ENCODE data around the gene SLC9A6.
"Not testable (repeated sequence)": the region's sequence is repeated elsewhere in the genome, so short reads cannot be mapped to it uniquely, and the experiment has no call there.

SLC9A6 gene

DNA sequence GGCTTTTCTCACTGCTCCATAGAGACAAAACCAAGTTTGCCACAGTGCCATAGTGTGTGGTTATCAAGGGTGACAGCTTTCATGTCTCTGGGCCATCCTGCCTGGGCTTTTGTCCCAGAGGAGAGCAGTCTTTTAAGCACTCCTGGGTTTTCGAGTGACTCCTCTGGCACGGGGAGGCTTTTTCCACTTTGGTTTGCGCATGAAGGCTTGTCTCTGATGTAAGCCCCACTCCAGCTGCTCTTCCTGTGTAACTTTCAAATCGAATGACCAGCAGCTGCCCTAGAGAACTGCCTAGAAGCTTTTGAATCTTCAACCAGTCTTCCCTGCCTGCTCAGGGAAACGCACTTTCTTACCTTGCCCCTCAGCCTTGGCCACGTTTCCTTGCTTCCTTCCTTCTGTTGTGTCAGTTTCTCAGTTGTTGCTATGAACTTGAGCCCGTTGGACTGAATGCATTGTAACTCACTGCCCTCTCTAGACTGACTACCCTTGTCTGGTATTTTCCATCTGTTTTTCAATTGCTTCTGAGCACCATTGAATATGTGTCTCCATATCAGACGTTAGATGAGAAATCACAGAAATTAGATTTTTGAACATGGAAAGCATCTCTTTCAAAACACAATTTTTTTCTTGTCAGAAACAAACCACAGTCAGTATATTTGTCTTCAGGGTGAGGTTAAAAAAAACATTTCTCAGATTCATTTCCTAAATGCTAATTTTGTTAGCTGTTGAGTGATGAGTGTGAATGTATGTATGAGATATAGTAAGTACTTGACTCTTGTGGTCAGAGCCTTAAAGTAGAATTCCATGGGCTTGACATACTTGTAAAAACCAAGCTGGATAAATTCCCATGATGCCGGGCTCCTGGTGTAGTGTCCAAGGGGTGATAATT is 45.3 kb downstream of the SLC9A6 start:
- no peak for DNase-seq

DNA sequence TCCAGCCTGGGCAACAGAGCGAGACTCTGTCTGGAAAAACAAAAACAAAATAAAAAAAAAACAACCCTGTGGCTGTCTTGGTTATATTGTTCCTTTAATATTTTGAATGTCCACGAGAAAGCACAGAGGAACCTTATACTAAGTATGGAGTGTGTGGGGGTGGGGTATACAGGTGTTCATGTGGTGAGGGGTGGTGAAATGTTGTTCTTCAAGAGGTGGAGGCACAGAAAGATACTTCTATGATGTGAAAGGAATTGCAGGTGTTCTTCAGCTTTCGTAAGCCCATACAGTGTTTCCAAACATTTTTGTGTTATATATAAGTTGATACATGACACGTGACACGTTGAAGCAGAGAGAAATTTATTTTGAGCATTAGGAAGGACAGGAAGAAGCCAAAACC is 46.4 kb downstream of the SLC9A6 start:
- DNase-seq: no peak

DNA sequence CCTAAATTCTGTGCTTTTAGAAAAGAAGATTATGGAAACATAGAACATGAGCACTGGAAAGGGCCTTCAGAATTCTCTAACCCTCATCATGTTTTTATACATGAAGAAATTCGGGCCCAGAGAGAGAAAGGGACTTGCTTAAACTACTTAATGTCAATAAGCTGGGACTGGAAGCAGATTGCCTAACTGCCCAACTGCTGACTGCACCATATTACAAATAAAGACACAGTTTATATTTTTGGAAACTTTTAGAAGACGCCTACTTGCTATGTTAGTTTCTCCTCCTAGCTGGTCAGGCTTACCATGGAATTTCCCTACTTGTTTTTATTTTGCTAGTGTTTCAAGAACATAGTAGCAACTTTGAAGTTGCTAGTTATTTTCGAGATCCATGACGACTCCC is 47.1 kb downstream of the SLC9A6 start:
- DNase-seq: no peak

DNA sequence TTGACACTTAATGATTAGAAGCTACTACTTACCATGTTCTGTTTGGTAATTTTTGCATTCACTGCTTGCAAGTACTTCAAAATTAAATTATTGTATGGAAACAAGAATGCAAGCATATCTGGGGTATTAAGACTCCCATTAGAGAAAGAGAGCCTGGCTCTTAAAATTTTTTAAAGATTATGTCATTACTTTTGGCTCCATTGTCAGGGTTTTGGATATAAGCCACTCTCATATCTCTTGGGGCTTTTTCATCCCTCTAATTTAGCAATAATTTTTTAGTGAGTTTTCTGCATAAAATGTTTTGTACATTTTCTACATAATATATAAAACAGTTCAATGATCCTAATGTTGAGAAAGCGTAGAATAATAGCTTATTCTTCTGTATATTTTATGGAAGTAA is 49.4 kb downstream of the SLC9A6 start:
- no peak for DNase-seq

DNA sequence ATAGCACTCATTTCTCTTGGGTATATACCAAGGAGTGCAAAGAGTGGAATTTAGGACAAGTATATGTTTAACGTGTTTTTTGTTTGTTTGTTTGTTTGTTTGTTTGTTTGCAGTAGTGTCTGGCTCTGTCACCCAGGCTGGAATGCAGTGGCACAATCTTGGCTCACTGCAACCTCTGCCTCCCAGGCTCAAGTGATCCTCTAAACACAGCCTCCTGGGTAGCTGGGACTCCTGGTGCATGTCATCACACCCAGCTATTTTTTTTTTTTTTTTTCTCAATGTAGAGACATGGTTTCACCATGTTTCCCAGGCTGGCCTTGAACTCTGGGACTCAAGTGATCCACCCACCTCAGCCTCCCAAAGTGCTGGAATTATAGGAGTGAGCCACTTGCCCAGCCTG is 50.4 kb downstream of the SLC9A6 start:
- no peak for DNase-seq

DNA sequence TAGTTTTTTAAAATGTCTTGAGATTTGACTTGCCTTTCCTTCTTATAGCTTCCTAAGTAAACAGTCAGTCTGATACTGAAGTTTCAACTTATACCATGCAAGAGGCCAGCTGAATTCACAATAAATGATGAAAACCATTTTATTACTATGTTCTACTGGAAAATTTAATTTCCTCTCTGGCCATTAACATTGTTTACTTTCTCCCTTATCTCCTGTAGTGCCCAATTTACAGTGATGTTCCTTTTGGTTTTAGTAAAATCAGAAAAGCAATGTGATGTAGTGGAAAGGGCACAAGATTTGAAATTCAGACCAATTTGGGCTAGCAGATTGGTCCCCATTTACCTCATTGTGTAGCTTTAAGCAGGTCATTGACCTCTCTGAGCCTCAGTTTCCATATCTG is 54.2 kb downstream of the SLC9A6 start:
- DNase-seq: no peak

DNA sequence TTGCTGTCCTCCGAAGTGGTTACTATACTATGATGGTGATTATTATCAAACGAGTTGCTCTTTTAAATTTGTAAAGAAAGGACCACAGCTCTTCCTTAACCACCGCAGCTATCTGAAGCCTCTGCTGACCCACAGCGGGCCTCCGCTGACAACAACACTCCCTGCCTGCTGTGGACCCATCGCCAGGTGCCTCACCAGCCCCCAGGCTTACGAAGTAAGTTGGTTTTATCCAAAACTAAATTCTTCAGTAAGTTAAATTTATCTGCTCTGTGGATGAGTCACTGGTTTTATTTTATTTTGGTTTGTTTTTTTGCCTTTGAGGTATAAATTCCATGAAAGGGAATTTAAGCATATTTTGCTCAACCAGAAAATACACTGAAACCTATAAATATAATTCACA is 54.7 kb downstream of the SLC9A6 start:
- no peak for DNase-seq

DNA sequence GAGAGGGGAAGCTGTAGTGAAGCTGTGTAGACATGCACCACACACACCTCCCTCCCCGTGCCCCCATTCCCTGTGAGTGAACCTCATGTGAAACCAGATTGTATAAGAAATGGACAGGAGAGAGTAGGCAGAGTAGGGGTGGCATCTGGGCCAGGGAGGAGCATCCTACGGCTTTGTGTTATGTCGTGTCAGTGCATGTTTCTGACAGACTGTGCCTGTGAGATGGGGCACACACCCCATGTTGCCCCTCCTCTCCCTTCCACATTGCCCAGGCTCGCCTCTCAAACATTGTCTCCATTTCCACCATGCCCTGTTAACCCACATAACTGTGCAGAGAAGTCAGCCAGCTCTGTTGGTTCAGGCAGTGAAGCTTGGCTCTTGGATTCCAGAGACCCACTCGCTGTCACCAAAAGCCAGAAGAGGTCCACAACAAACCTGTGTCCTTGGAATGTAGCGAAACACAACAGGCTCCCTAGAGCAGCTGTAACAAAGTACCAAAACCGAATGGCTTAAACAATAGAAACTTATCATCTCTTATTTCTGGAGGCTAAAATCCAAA is 56.1 kb downstream of the SLC9A6 start:
- no peak for DNase-seq

DNA sequence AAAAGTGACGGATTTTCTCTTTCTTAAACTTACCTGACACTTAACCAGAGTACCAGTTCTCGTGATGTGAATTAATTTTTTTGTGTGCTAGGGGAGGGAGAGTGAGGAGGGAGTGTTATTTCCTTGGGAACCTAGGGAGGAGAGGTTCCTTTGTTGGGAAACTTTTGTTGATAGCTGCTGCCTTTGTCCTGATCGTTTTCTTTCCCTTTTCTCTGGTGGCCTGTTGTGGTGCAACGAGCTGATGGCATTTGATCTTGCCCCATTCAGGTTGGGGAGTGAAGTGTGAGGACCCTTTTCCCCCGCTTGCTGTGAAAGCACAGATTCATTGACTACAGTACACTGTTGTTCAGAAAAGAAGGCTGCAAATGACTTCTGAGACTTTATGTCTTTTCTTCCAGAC is 59.8 kb downstream of the SLC9A6 start:
- no peak for DNase-seq

DNA sequence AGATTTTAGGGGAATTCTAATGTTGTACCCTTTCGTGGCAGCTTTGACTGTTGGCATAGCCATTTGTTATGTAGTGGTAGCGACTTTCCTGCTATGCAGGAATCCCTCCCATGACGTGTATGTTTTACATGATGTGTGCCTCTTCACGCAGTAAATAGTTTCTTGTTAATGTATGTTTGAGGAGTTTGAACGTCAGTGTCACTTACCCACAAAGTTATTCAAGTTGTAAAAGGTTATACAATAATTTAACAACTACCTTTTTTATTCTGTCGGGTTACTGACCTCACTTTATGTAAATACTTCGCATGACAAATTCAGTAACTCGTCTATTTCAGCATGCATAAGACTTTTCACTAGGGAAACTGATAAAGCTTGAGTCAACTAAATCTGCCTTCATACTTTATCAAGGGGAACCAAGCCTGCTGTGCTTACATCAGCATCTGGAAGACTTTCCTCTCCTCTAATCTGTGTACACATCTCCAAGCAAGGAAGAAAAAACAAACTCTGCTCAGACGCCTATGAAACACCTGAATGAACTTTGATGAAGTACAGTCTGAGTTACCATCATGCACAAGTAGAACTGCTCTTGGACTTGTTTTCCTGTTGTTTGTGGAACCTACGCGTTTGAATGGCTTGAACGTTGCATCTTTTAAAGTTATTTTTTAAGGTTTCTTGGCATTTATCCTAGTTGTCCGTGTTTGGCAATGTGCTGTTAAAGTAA is 61.2 kb downstream of the SLC9A6 start:
- DNase-seq: no peak

DNA sequence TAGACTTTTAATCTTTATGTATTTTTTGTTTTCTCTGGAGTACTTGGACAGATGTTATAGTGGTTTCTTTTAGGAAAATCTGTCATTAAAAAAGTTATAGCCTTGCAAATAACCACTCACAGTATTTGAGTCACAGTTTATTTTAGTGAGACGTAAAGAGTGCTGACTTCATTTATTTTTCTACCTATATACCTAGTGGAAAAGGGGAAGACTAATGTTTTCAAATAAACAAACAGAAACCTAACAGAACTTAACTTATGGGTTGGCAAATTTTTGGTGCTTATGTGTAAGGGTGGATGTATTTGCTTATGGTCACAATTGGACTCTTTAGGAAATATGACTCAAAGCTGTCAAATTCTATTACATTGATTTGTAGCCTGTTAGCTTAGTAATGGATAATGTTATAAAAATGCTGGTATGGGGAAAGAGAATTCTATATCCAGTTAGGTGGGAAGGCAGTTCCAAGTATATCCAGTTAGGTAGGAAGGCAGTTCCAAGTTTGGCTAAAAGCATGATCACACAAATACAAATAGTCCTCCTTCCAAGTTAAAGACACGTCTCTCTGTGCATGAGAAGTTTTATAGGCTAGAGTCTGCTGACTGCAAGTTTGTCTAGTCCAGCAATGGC is 61.9 kb downstream of the SLC9A6 start:
- DNase-seq: no peak

DNA sequence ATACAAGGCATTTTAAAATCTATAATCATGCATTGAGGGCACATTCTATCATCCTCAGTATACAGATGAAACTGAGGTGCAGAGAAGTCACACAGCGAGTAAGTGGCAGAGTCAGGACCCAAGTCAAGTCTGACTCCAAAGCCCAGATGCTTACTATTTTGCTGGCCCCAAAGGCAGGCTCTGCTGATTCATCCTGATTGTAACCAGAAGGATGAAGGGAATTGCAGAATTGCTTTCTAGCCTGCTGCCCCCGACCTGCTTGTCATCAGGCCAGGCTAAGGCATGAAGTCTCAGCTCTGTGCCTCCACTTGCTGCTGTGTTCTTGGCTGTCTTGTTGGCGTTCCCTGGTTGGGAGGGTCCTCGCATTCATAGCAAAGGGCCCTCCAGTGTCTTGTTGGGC is 62.7 kb downstream of the SLC9A6 start:
- no peak for DNase-seq

DNA sequence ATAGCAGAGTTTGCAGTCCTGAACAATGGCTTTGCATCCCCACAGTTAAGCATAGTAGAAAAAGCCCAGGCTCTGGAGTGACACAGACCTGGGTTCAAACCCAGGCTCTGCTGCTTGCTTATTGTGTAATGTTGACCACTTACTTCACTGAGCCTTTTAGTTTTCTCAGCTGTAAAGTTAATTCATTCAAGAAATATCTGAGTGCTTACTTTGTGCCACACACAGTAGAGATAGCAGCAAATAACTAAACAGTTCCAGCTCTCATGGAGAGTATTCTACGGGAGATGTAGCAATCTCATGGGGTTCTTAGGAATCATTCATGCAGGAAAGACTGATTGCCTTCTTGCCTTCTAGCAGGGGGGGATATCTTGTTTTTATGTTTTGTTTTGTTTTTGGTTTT is 63.2 kb downstream of the SLC9A6 start:
- no peak for DNase-seq

DNA sequence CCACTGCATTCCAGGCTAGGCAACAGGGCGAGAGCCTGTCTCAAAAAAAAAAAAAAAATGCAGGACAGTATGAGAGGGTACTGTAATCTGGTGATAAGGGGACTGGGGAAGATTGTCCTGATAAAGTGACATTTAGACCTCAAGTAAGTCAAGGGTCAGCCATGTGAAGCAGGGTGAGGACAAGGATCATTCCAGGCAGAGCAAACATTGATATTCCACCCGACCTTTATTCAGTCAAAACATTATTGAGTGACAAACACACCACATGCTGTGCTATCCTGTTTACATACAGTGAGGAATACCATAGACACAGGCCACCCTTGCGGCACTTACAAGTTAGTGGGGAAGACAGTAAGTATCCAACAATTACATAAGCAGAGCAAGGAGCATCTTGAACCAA is 64.4 kb downstream of the SLC9A6 start:
- DNase-seq: no peak

DNA sequence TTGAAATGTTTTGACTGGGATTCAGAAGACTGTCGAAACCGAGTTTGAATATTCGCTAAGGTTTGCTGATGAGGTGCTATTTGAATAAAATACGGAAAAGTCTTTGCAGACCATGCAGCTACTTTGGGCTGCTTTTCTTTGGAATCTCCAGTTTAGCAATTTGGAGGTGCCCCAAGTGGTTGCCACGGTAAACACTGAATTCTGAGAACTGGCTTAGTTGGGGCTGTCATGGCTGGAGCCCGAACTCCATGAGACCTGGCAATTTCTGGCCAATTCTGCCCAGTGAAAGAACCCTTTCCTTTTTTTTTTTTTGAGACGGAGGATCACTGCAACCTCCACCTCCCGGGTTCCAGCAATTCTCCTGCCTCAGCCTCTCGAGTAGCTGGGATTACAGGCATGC is 65.6 kb downstream of the SLC9A6 start:
- DNase-seq: not testable (repeated sequence)

DNA sequence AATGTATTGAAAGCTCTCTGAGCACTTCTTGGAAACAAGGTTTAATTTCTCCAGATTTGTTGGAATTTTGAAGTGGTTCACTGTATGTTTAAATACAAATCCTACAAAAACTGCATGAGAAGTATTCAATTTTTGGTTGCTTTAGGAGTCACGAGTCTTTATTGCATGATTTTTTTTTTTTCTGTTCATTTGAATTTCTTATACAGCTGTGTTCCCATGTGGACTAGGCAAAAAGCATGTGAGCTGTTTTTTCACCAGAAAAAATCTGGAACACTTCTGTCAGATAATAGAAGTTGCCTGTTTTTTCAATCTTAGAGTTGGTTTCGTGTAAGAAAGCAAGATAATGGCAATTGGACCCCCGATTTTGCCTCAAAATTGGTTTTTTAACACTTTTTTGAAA is 66.4 kb downstream of the SLC9A6 start:
- DNase-seq: no peak

DNA sequence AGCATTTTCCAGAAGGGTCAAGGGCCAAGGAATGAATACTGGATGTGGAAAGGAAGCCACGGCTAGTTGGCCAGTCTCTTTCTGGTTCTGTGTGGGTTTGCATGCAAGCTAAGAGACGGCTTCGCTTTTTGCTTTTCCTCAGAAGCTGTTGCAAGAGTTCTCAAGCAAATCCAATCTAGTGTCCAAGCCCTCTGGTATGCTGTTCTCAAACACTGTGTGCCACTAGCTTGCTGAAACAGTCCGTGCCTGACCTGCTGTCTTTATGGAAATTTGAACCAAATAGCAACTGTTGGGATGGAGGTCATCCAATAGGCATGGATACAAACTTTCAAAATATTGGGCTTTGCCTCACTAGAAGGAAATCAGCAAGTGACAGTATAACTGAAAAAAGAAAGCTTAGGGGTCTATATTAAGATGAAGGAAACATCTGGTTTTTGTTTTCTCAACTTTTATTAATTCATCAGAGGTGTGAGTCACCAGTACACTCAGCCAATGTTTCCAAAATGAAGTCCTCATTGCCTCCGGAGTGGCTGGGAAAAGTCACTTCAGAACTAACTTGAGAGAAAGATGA is 70.5 kb downstream of the SLC9A6 start:
- DNase-seq: no peak

DNA sequence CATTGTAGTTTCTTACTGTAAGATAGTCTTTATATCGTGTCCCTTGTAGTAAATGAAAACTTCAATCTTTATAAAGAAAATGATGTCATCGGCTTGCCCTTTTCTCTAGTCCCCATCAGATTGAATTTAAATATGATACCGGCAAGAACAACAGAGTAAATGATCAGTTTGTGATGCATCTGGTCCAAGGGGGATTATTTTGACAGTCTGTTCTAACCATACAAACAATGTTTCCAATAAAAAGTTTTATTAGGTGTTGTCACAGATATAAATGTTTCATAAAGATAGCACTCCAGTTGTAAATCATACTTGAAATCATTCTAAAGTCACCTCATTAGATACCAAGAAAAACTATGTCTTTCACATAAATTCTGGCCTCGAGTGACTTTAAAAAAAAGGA is 72.3 kb downstream of the SLC9A6 start:
- DNase-seq: no peak

DNA sequence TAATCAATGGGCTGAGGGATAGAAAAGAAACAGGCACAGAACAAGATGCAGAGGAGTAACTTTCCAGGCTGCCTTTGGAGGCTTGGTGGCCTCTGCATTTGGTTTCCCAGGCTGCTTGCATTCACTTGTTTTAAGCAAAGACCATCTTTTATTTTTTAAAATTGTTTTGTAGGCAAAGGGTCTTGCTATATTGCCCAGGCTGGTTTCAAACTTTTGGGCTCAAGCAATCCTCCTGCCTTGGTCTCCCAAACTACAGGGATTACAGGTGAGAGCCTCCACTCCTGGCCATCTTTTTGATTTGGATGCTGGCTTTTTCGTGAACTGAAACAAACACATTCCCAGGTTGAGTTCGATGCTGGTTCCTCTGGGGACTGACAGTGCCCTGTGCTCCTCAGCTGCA is 74.1 kb downstream of the SLC9A6 start:
- no peak for DNase-seq

DNA sequence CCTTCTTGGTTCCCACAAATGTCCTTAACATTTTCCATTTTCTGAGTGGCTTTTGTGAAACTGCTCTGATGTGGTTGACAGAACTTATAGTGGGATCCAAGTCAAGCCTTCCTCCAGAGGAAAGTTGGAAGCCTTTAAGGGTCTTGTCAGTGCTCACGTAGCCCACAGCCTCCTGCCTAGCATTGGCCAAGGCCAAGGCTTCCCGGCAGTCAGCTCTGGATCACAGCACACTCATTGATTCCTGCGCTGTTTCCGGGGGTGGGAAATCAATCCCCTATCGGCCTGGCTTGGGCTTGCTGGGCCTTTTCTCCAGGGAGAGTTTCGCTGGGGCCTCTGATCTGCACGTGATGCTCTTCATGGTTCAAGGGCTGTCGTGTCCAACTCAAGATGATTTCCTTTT is 76.1 kb downstream of the SLC9A6 start:
- no peak for DNase-seq

DNA sequence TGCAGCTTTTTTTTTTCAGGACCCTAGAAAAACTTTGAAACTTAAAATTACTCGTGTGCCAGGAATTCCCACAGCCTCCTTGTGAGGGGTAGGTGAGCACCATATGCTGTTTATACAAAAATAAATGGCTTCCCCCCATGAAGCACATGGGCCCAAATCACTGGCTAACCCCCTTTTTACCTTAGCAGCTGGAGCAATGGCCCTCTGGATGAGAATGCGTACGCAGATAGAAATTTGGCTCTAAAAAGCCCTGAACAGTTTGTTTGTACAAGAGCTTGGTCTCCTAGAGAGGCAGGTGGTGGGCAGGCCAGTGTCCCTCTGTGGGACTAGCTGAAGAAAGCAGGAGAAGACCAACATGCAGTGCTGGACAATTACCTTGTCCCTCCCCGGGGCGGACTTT is 76.5 kb downstream of the SLC9A6 start:
- no peak for DNase-seq

DNA sequence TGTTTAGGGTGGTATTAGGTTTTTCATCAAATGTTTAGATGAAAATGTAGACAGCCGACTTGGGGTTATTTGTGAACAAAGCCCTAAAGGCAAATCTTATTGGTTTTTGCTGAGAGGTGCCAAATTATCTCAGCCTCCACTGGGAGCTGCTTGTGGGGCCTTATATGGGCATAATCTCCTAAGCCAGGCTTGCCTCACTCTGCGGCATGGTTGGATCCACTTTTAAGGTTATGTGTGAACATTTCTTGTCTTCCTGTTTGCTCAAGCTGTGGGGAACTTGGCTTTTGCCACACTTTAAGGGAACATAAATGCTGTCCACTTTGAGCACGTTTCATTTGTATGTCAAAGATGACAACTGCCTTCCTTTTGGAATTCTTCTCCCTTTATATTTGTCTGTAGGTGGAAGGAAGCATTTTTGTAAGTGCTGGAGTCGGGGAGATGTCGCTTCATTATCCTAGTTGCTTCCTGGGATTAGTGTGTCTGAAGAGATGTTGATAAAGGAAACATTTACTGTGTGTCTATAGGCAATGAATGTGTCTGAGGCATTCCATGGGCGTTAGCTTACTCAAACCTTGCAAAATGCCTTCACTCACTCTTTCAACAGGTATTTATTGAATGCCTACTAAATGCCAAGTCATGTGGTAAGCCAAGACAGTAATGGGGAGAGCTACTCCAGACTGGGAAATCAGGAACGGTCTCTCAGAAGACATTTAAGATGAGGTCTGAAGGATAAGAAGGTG is 78.3 kb downstream of the SLC9A6 start:
- DNase-seq: no peak

DNA sequence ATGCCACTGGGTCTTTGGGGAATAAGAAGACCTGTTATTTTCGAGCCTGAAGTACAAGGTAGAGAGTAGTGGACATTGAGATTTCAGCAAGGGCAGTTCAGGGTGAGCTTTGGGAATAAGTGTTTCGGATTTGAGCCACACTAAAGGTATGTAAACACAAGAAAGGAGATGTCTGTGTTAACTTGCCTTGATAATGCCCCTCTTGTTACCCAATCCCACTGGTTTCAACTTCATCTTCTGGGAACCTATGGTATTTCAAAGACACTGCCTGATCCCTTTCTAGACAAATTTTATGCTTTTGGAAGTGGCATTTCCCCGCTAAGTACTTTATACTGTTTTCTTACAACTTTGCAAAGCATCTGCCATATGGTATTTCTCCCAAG is 79.4 kb downstream of the SLC9A6 start:
- DNase-seq: no peak
